Measurements from ENCODE around the gene RYR1. TPM values are rescaled to one million over a fixed set of nuclear protein-coding genes. Genes with fewer than 3 reads are reported as not detected.

The RYR1 gene
- total RNA-seq, 1 experiment from 2014 or later: 0.45 TPM

GRCh38 chr19:38535212-38535611 lies 101.7 kb downstream of the RYR1 start:
- H3K4me3 ChIP-seq (ENCODE audit: low read length): no peak overlapping the region
- no peaks in the 10 kb centered on the region for H3K27me3 ChIP-seq (ENCODE audit: low read length)
- H3K9me2 ChIP-seq (replicated peaks; ENCODE audit: insufficient read depth, low read length): no peaks in the 10 kb centered on the region
- no peak overlapping the region for H3K9ac ChIP-seq (ENCODE audit: low read length)
- H3K4me2 ChIP-seq (ENCODE audit: low read depth, low read length, poor library complexity, severe bottlenecking): no peak overlapping the region
- H2AFZ ChIP-seq (ENCODE audit: low read length): no peak overlapping the region
- no peaks in the 10 kb centered on the region for H3K36me3 ChIP-seq (ENCODE audit: insufficient read depth, low read length)
- no peak for DNase-seq
- no peaks in the 10 kb centered on the region for H4K20me1 ChIP-seq (ENCODE audit: insufficient read depth, low read depth, low read length)
- H3K27ac ChIP-seq (ENCODE audit: low read length): no peak overlapping the region
- peaks cover 3% of the 10 kb centered on the region; the same call in 1 of the 2 replicates for H3K4me1 ChIP-seq (ENCODE audit: low read length)
- no peaks in the 10 kb centered on the region for H3K9me3 ChIP-seq (ENCODE audit: low read length)
- no peaks in the 10 kb centered on the region for H3K79me2 ChIP-seq (ENCODE audit: low read length)

- no peak overlapping the region for H3K27ac ChIP-seq (ENCODE audit: low read length)
- no peaks in the 10 kb centered on the region for H3K79me2 ChIP-seq (ENCODE audit: low read length)
- peaks cover 3% of the 10 kb centered on the region; the same call in 1 of the 2 replicates for H3K4me1 ChIP-seq (ENCODE audit: low read length)
- no peak for DNase-seq
- H3K9ac ChIP-seq (ENCODE audit: low read length): no peak overlapping the region
- H3K9me3 ChIP-seq (ENCODE audit: low read length): no peaks in the 10 kb centered on the region
- H3K4me2 ChIP-seq (ENCODE audit: low read depth, low read length, poor library complexity, severe bottlenecking): no peak overlapping the region
- H3K27me3 ChIP-seq (ENCODE audit: low read length): no peaks in the 10 kb centered on the region
- H2AFZ ChIP-seq (ENCODE audit: low read length): no peak overlapping the region
- H3K4me3 ChIP-seq (ENCODE audit: low read length): no peak overlapping the region
- H3K9me2 ChIP-seq (replicated peaks; ENCODE audit: insufficient read depth, low read length): no peaks in the 10 kb centered on the region
- H4K20me1 ChIP-seq (ENCODE audit: insufficient read depth, low read depth, low read length): no peaks in the 10 kb centered on the region
- no peaks in the 10 kb centered on the region for H3K36me3 ChIP-seq (ENCODE audit: insufficient read depth, low read length)
Measured at GRCh38 chr19:38537071-38537936, 103.8 kb downstream of the RYR1 start.

- H3K9me3 ChIP-seq (ENCODE audit: low read length): no peaks in the 10 kb centered on the region
- no peak overlapping the region for H3K4me2 ChIP-seq (ENCODE audit: low read depth, low read length, poor library complexity, severe bottlenecking)
- no peaks in the 10 kb centered on the region for H4K20me1 ChIP-seq (ENCODE audit: insufficient read depth, low read depth, low read length)
- H2AFZ ChIP-seq (ENCODE audit: low read length): no peak overlapping the region
- DNase-seq: no peak
- no peaks in the 10 kb centered on the region for H3K79me2 ChIP-seq (ENCODE audit: low read length)
- no peak overlapping the region for H3K27ac ChIP-seq (ENCODE audit: low read length)
- H3K9me2 ChIP-seq (replicated peaks; ENCODE audit: insufficient read depth, low read length): no peaks in the 10 kb centered on the region
- no peaks in the 10 kb centered on the region for H3K27me3 ChIP-seq (ENCODE audit: low read length)
- no peaks in the 10 kb centered on the region for H3K36me3 ChIP-seq (ENCODE audit: insufficient read depth, low read length)
- H3K9ac ChIP-seq (ENCODE audit: low read length): no peak overlapping the region
- H3K4me3 ChIP-seq (ENCODE audit: low read length): no peak overlapping the region
- peaks cover 3% of the 10 kb centered on the region; the same call in 1 of the 2 replicates for H3K4me1 ChIP-seq (ENCODE audit: low read length)
Measured at GRCh38 chr19:38538386-38538785, 104.9 kb downstream of the RYR1 start.

GRCh38 chr19:38538793-38539528 lies 105.5 kb downstream of the RYR1 start:
- H3K79me2 ChIP-seq (ENCODE audit: low read length): no peaks in the 10 kb centered on the region
- no peak overlapping the region for H3K9ac ChIP-seq (ENCODE audit: low read length)
- peaks cover 4% of the 10 kb centered on the region for H3K4me1 ChIP-seq (ENCODE audit: low read length)
- H3K9me2 ChIP-seq (replicated peaks; ENCODE audit: insufficient read depth, low read length): no peaks in the 10 kb centered on the region
- no peak overlapping the region for H3K4me3 ChIP-seq (ENCODE audit: low read length)
- no peak overlapping the region for H3K4me2 ChIP-seq (ENCODE audit: low read depth, low read length, poor library complexity, severe bottlenecking)
- H3K9me3 ChIP-seq (ENCODE audit: low read length): no peaks in the 10 kb centered on the region
- no peak for DNase-seq
- no peaks in the 10 kb centered on the region for H3K36me3 ChIP-seq (ENCODE audit: insufficient read depth, low read length)
- no peak overlapping the region for H2AFZ ChIP-seq (ENCODE audit: low read length)
- no peak overlapping the region for H3K27ac ChIP-seq (ENCODE audit: low read length)
- H4K20me1 ChIP-seq (ENCODE audit: insufficient read depth, low read depth, low read length): no peaks in the 10 kb centered on the region
- H3K27me3 ChIP-seq (ENCODE audit: low read length): no peaks in the 10 kb centered on the region

- H2AFZ ChIP-seq (ENCODE audit: low read length): no peak overlapping the region
- H3K36me3 ChIP-seq (ENCODE audit: insufficient read depth, low read length): no peaks in the 10 kb centered on the region
- H3K4me3 ChIP-seq (ENCODE audit: low read length): no peak overlapping the region
Measured at GRCh38 chr19:38539751-38540150, 106.3 kb downstream of the RYR1 start.

GRCh38 chr19:38542040-38542439 lies 108.5 kb downstream of the RYR1 start:
- H3K4me2 ChIP-seq (ENCODE audit: low read depth, low read length, poor library complexity, severe bottlenecking): no peak overlapping the region
- no peaks in the 10 kb centered on the region for H3K79me2 ChIP-seq (ENCODE audit: low read length)
- H3K4me1 ChIP-seq (ENCODE audit: low read length): peaks cover 18% of the 10 kb centered on the region
- H3K4me3 ChIP-seq (ENCODE audit: low read length): no peak overlapping the region
- no peaks in the 10 kb centered on the region for H3K9me3 ChIP-seq (ENCODE audit: low read length)
- no peaks in the 10 kb centered on the region for H3K9me2 ChIP-seq (replicated peaks; ENCODE audit: insufficient read depth, low read length)
- H3K27me3 ChIP-seq (ENCODE audit: low read length): no peaks in the 10 kb centered on the region
- no peaks in the 10 kb centered on the region for H4K20me1 ChIP-seq (ENCODE audit: insufficient read depth, low read depth, low read length)
- no peak overlapping the region for H2AFZ ChIP-seq (ENCODE audit: low read length)
- no peak overlapping the region for H3K9ac ChIP-seq (ENCODE audit: low read length)
- no peak for DNase-seq
- H3K27ac ChIP-seq (ENCODE audit: low read length): no peak overlapping the region
- no peaks in the 10 kb centered on the region for H3K36me3 ChIP-seq (ENCODE audit: insufficient read depth, low read length)

More at GRCh38 chr19:38539751-38540150, 106.3 kb downstream of the RYR1 start:
- Histone ChIP-seq H3K9me3 (ENCODE audit: low read length) (no peaks in the 10 kb centered on the region), H3K9me2 (replicated peaks; ENCODE audit: insufficient read depth, low read length) (no peaks in the 10 kb centered on the region), H3K79me2 (ENCODE audit: low read length) (no peaks in the 10 kb centered on the region), H3K27me3 (ENCODE audit: low read length) (no peaks in the 10 kb centered on the region), H3K9ac (ENCODE audit: low read length) (no peak overlapping the region), H3K4me2 (ENCODE audit: low read depth, low read length, poor library complexity, severe bottlenecking) (no peak overlapping the region), H3K27ac (ENCODE audit: low read length) (no peak overlapping the region), H4K20me1 (ENCODE audit: insufficient read depth, low read depth, low read length) (no peaks in the 10 kb centered on the region), H3K4me1 (ENCODE audit: low read length) (peaks cover 12% of the 10 kb centered on the region)
- DNase-seq: no peak

- DNase-seq: no peak
- Histone ChIP-seq H3K27me3 (ENCODE audit: low read length) (no peaks in the 10 kb centered on the region), H3K27ac (ENCODE audit: low read length) (no peak overlapping the region), H3K9me2 (replicated peaks; ENCODE audit: insufficient read depth, low read length) (no peaks in the 10 kb centered on the region), H3K4me3 (ENCODE audit: low read length) (no peak overlapping the region), H4K20me1 (ENCODE audit: insufficient read depth, low read depth, low read length) (no peaks in the 10 kb centered on the region), H3K4me1 (ENCODE audit: low read length) (peaks cover 28% of the 10 kb centered on the region), H3K79me2 (ENCODE audit: low read length) (no peaks in the 10 kb centered on the region), H3K36me3 (ENCODE audit: insufficient read depth, low read length) (no peaks in the 10 kb centered on the region), H2AFZ (ENCODE audit: low read length) (no peak overlapping the region), H3K9me3 (ENCODE audit: low read length) (no peaks in the 10 kb centered on the region), H3K9ac (ENCODE audit: low read length) (no peak overlapping the region), H3K4me2 (ENCODE audit: low read depth, low read length, poor library complexity, severe bottlenecking) (no peak overlapping the region)
Measured at GRCh38 chr19:38543286-38543806, 109.9 kb downstream of the RYR1 start.

All from Karpas-422 (cell line).